ENCODE data around the gene ETHE1.
"Not testable (repeated sequence)": the region's sequence is repeated elsewhere in the genome, so short reads cannot be mapped to it uniquely, and the experiment has no call there.

Gene ETHE1

GRCh38 chr19:43554317-43554895 is 27.4 kb upstream of the ETHE1 start:
- Histone ChIP-seq H3K27ac (no peak overlapping the region), H3K36me3 (replicated peaks) (peaks cover 21% of the 10 kb centered on the region), H3K27me3 (replicated peaks) (no peaks in the 10 kb centered on the region), H3K4me3 (ENCODE audit: low read depth, low read length) (no peak overlapping the region)
- in situ Hi-C loops (cut with HindIII; ENCODE audit: low pct_ligation_motif_present, low sequenced_read_pairs), result no loop called here
- no peak for DNase-seq
- TF ChIP-seq CTCF (IDR thresholded peaks at IDR 0.05; ENCODE audit: low read depth, low read length, missing control alignments), result no peak

- peaks cover 21% of the 10 kb centered on the region for H3K36me3 ChIP-seq (replicated peaks)
- in situ Hi-C loops (cut with HindIII; ENCODE audit: low pct_ligation_motif_present, low sequenced_read_pairs), result no loop called here
- no peak overlapping the region for H3K4me3 ChIP-seq (ENCODE audit: low read depth, low read length)
Measured at GRCh38 chr19:43553656-43554055, 26.7 kb upstream of the ETHE1 start.

GRCh38 chr19:43552616-43553015 is 25.6 kb upstream of the ETHE1 start:
- H3K27ac ChIP-seq, result no peak overlapping the region
- TF ChIP-seq CTCF (IDR thresholded peaks at IDR 0.05; ENCODE audit: low read depth, low read length, missing control alignments), result no peak
- in situ Hi-C loops (cut with HindIII; ENCODE audit: low pct_ligation_motif_present, low sequenced_read_pairs), result no loop called here
- H3K27me3 ChIP-seq (replicated peaks), result no peaks in the 10 kb centered on the region
- H3K4me3 ChIP-seq (ENCODE audit: low read depth, low read length), result no peak overlapping the region
- no peak for DNase-seq
- peaks cover 21% of the 10 kb centered on the region for H3K36me3 ChIP-seq (replicated peaks)

More at GRCh38 chr19:43553656-43554055, 26.7 kb upstream of the ETHE1 start:
- TF ChIP-seq CTCF (IDR thresholded peaks at IDR 0.05; ENCODE audit: low read depth, low read length, missing control alignments), result no peak
- DNase-seq, result no peak
- no peaks in the 10 kb centered on the region for H3K27me3 ChIP-seq (replicated peaks)
- H3K27ac ChIP-seq, result no peak overlapping the region

GRCh38 chr19:43552198-43552450 is 25.1 kb upstream of the ETHE1 start:
- Histone ChIP-seq H3K27me3 (replicated peaks) (no peaks in the 10 kb centered on the region), H3K36me3 (replicated peaks) (peaks cover 21% of the 10 kb centered on the region), H3K27ac (no peak overlapping the region), H3K4me3 (ENCODE audit: low read depth, low read length) (no peak overlapping the region)
- no peak for DNase-seq
- in situ Hi-C loops (cut with HindIII; ENCODE audit: low pct_ligation_motif_present, low sequenced_read_pairs), result no loop called here
- no peak for TF ChIP-seq CTCF (IDR thresholded peaks at IDR 0.05; ENCODE audit: low read depth, low read length, missing control alignments)

GRCh38 chr19:43551399-43552197 is 24.6 kb upstream of the ETHE1 start:
- in situ Hi-C loops (cut with HindIII; ENCODE audit: low pct_ligation_motif_present, low sequenced_read_pairs), result no loop called here
- TF ChIP-seq CTCF (IDR thresholded peaks at IDR 0.05; ENCODE audit: low read depth, low read length, missing control alignments), result no peak
- no peak for DNase-seq
- no peak overlapping the region for H3K4me3 ChIP-seq (ENCODE audit: low read depth, low read length)
- peaks cover 21% of the 10 kb centered on the region for H3K36me3 ChIP-seq (replicated peaks)
- no peaks in the 10 kb centered on the region for H3K27me3 ChIP-seq (replicated peaks)
- H3K27ac ChIP-seq, result no peak overlapping the region

- Histone ChIP-seq H3K27ac (no peak overlapping the region), H3K27me3 (replicated peaks) (no peaks in the 10 kb centered on the region), H3K4me3 (ENCODE audit: low read depth, low read length) (no peak overlapping the region), H3K36me3 (replicated peaks) (peaks cover 24% of the 10 kb centered on the region)
- in situ Hi-C loops (cut with HindIII; ENCODE audit: low pct_ligation_motif_present, low sequenced_read_pairs), result no loop called here
- no peak for DNase-seq
- TF ChIP-seq CTCF (IDR thresholded peaks at IDR 0.05; ENCODE audit: low read depth, low read length, missing control alignments), result no peak
Measured at GRCh38 chr19:43548706-43549105, 21.7 kb upstream of the ETHE1 start.

- peaks cover 23% of the 10 kb centered on the region for H3K36me3 ChIP-seq (replicated peaks)
- in situ Hi-C loops (cut with HindIII; ENCODE audit: low pct_ligation_motif_present, low sequenced_read_pairs); H3K27ac ChIP-seq; H3K4me3 ChIP-seq (ENCODE audit: low read depth, low read length); H3K27me3 ChIP-seq (replicated peaks); DNase-seq: not testable (repeated sequence)
Measured at GRCh38 chr19:43547926-43548325, 20.9 kb upstream of the ETHE1 start.
